ENCODE data around the gene INTS11. TPM values are rescaled to one million over a fixed set of nuclear protein-coding genes. Genes with fewer than 3 reads are reported as not detected.

Gene INTS11
- total RNA-seq, 1 donor from 2014 or later, result 84.8 TPM

DNA sequence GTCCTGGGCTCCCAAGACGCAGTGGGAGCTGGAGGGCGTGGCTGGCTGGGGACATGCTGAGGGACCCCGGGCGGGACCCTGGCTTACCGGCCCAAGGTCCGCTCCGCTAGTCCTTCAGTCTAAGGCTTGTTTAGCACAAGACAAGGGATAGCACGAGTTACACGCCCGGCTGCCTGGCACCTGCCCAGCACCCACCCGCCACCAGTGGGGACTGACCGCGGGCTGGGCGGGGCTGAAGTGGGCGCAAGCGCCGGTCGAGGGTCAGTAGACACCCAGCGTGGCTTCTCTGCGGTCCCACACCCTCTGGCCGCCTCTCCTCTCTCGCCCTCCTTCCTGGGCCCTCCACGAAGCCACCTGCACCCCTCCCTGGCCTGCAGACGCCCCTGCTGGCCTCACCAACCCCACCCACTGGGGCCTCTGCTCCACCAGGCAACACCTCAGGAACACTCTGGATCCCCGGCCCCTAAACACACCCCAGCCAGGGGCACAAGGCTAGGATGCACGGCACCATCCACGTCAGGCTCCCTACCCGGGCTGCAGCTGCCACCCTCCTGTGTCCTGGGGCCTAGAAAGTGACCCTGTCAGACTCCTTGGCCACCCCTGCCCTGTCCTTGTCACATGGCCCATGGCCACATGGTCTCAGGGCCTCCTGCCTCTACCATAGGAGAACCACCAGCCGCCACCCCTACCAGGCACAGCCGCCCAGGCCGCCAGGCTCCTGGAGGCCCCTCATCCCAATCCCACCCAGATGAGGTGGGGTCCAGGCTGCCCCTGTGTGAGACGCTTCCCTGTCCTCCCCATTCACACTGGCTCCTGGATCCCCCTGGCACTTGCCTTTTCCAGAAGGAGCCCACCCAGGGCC is 12.7 kb upstream of the INTS11 start:
- no peak overlapping the region for H2AFZ ChIP-seq (ENCODE audit: low read depth, low read length)
- no peaks in the 10 kb centered on the region for H3K9me3 ChIP-seq (ENCODE audit: insufficient read depth, low read depth, low read length)

DNA sequence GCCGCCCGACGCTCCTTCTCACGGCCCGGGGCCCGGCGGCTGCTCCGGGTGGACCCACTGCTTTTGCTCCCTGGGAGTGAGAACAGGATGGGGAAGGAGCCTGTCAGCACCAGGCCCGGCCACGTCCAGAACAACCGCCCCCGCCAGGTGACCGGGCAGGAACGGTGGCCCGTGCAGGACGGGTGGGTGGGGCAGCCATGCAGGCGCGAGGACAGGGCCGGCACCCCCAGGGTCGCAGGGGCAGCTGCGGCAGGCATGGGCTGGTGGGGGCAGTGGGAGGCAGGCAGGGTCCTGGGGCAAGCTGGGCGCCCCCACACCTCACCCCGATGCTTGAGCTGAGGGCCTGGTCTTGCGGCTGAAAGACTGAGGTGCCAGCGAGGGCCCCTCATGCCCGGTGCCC is 12.0 kb upstream of the INTS11 start:
- Mint-ChIP-seq H3K27ac (ENCODE audit: unreplicated experiment) (no peak overlapping the region), H3K9me3 (ENCODE audit: unreplicated experiment) (no peaks in the 10 kb centered on the region), H3K4me1 (ENCODE audit: low read depth, unreplicated experiment) (peaks cover 2% of the 10 kb centered on the region), H3K4me3 (ENCODE audit: unreplicated experiment) (no peak overlapping the region), H3K27me3 (ENCODE audit: low read depth, unreplicated experiment) (no peaks in the 10 kb centered on the region), H3K36me3 (ENCODE audit: low read depth, unreplicated experiment) (no peaks in the 10 kb centered on the region)
- H3K27me3 ChIP-seq (ENCODE audit: insufficient read depth, low read length), result no peaks in the 10 kb centered on the region
- H3K27ac ChIP-seq (ENCODE audit: low read depth, low read length), result no peak overlapping the region
- H4K20me1 ChIP-seq (ENCODE audit: insufficient read depth, low read length), result peaks cover 27% of the 10 kb centered on the region
- no peak overlapping the region for H3K4me2 ChIP-seq (ENCODE audit: low read length)
- DNase-seq (ENCODE audit: low read depth), result no peak
- H3K4me3 ChIP-seq (ENCODE audit: insufficient read depth, low read depth, low read length), result no peak overlapping the region
- no peak for TF ChIP-seq EZH2 (IDR thresholded peaks at IDR 0.05; ENCODE audit: insufficient read depth, low read length)
- TF ChIP-seq, protein P1, sequence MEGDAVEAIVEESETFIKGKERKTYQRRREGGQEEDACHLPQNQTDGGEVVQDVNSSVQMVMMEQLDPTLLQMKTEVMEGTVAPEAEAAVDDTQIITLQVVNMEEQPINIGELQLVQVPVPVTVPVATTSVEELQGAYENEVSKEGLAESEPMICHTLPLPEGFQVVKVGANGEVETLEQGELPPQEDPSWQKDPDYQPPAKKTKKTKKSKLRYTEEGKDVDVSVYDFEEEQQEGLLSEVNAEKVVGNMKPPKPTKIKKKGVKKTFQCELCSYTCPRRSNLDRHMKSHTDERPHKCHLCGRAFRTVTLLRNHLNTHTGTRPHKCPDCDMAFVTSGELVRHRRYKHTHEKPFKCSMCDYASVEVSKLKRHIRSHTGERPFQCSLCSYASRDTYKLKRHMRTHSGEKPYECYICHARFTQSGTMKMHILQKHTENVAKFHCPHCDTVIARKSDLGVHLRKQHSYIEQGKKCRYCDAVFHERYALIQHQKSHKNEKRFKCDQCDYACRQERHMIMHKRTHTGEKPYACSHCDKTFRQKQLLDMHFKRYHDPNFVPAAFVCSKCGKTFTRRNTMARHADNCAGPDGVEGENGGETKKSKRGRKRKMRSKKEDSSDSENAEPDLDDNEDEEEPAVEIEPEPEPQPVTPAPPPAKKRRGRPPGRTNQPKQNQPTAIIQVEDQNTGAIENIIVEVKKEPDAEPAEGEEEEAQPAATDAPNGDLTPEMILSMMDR (IDR thresholded peaks at IDR 0.05; ENCODE audit: insufficient read depth, low read depth, low read length), result no peak
- H3K9me3 ChIP-seq (ENCODE audit: insufficient read depth, low read depth, low read length), result no peaks in the 10 kb centered on the region
- no peak for FAIRE-seq
- H3K4me1 ChIP-seq (ENCODE audit: insufficient read depth, low read length), result no peaks in the 10 kb centered on the region
- H2AFZ ChIP-seq (ENCODE audit: low read depth, low read length), result no peak overlapping the region
- peaks cover 10% of the 10 kb centered on the region for H3K79me2 ChIP-seq (ENCODE audit: insufficient read depth, low read length)
- H3K36me3 ChIP-seq (ENCODE audit: insufficient read depth, low read length), result peaks cover 8% of the 10 kb centered on the region
- H3K9ac ChIP-seq (ENCODE audit: low read length), result no peak overlapping the region

More for the DNA sequence above, 12.7 kb upstream of the INTS11 start:
- Mint-ChIP-seq H3K36me3 (ENCODE audit: low read depth, unreplicated experiment) (no peaks in the 10 kb centered on the region), H3K27me3 (ENCODE audit: low read depth, unreplicated experiment) (no peaks in the 10 kb centered on the region), H3K4me3 (ENCODE audit: unreplicated experiment) (no peak overlapping the region), H3K27ac (ENCODE audit: unreplicated experiment) (no peak overlapping the region), H3K9me3 (ENCODE audit: unreplicated experiment) (no peaks in the 10 kb centered on the region), H3K4me1 (ENCODE audit: low read depth, unreplicated experiment) (peaks cover 2% of the 10 kb centered on the region)
- DNase-seq (ENCODE audit: low read depth) (no peak), FAIRE-seq (no peak)
- Histone ChIP-seq H4K20me1 (ENCODE audit: insufficient read depth, low read length) (peaks cover 34% of the 10 kb centered on the region), H3K4me1 (ENCODE audit: insufficient read depth, low read length) (no peaks in the 10 kb centered on the region), H3K4me2 (ENCODE audit: low read length) (no peak overlapping the region), H3K9ac (ENCODE audit: low read length) (no peak overlapping the region), H3K36me3 (ENCODE audit: insufficient read depth, low read length) (peaks cover 8% of the 10 kb centered on the region), H3K27ac (ENCODE audit: low read depth, low read length) (no peak overlapping the region), H3K4me3 (ENCODE audit: insufficient read depth, low read depth, low read length) (no peak overlapping the region), H3K27me3 (ENCODE audit: insufficient read depth, low read length) (no peaks in the 10 kb centered on the region), H3K79me2 (ENCODE audit: insufficient read depth, low read length) (peaks cover 12% of the 10 kb centered on the region)
- no peak for TF ChIP-seq EZH2 (IDR thresholded peaks at IDR 0.05; ENCODE audit: insufficient read depth, low read length)
- TF ChIP-seq, protein P1 (IDR thresholded peaks at IDR 0.05; ENCODE audit: insufficient read depth, low read depth, low read length), result no peak

DNA sequence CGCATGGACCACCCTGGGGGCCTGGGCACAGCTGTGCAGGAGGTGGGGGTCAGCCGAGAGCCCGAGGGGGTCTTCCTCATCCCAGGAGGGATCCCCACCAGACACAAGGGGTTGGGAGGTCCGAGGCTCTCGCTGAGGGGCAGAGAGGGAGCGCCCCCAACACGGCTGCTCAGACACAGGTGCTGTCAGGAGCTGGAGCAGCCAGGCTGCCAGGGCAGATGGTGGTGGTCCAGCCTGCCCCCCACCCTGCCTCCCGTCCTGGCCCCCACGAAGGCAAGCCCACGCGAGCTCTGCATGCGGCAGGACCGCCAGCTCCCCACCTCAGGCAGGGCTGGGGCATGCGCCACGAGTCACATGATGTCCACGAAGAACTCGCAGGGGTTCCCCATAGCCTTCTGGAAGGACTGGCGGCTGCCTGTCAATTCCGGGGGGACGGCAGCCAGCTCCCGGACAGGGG is 11.4 kb upstream of the INTS11 start:
- Mint-ChIP-seq H3K4me3 (ENCODE audit: unreplicated experiment) (no peak overlapping the region), H3K27ac (ENCODE audit: unreplicated experiment) (no peak overlapping the region), H3K9me3 (ENCODE audit: unreplicated experiment) (no peaks in the 10 kb centered on the region), H3K27me3 (ENCODE audit: low read depth, unreplicated experiment) (no peaks in the 10 kb centered on the region), H3K36me3 (ENCODE audit: low read depth, unreplicated experiment) (no peaks in the 10 kb centered on the region), H3K4me1 (ENCODE audit: low read depth, unreplicated experiment) (peaks cover under 1% of the 10 kb centered on the region)
- H3K79me2 ChIP-seq (ENCODE audit: insufficient read depth, low read length), result peaks cover 4% of the 10 kb centered on the region
- H3K4me2 ChIP-seq (ENCODE audit: low read length), result no peak overlapping the region
- FAIRE-seq (no peak), DNase-seq (ENCODE audit: low read depth) (no peak)
- H2AFZ ChIP-seq (ENCODE audit: low read depth, low read length), result no peak overlapping the region
- H3K9me3 ChIP-seq (ENCODE audit: insufficient read depth, low read depth, low read length), result no peaks in the 10 kb centered on the region
- H3K27me3 ChIP-seq (ENCODE audit: insufficient read depth, low read length), result no peaks in the 10 kb centered on the region
- peaks cover 3% of the 10 kb centered on the region for H3K36me3 ChIP-seq (ENCODE audit: insufficient read depth, low read length)
- H3K4me1 ChIP-seq (ENCODE audit: insufficient read depth, low read length), result no peaks in the 10 kb centered on the region
- no peak overlapping the region for H3K27ac ChIP-seq (ENCODE audit: low read depth, low read length)
- H4K20me1 ChIP-seq (ENCODE audit: insufficient read depth, low read length), result peaks cover 21% of the 10 kb centered on the region
- no peak overlapping the region for H3K4me3 ChIP-seq (ENCODE audit: insufficient read depth, low read depth, low read length)
- H3K9ac ChIP-seq (ENCODE audit: low read length), result no peak overlapping the region
- no peak for TF ChIP-seq EZH2 (IDR thresholded peaks at IDR 0.05; ENCODE audit: insufficient read depth, low read length)
- TF ChIP-seq, protein P1 (IDR thresholded peaks at IDR 0.05; ENCODE audit: insufficient read depth, low read depth, low read length), result no peak

Data from astrocyte (in vitro differentiated cells and primary cell).